Measurements from ENCODE around the gene HRAS. TPM values are rescaled to one million over a fixed set of nuclear protein-coding genes. Genes with fewer than 3 reads are reported as not detected.
"Not testable (repeated sequence)": the region's sequence is repeated elsewhere in the genome, so short reads cannot be mapped to it uniquely, and the experiment has no call there.

The HRAS gene
- total and polyA plus RNA-seq, 10 of the 15 experiments (the other 5 are each of a cell fraction or from before 2014, with no cell fraction given) = 2.8 to 72.4 (median 31.7) TPM

DNA sequence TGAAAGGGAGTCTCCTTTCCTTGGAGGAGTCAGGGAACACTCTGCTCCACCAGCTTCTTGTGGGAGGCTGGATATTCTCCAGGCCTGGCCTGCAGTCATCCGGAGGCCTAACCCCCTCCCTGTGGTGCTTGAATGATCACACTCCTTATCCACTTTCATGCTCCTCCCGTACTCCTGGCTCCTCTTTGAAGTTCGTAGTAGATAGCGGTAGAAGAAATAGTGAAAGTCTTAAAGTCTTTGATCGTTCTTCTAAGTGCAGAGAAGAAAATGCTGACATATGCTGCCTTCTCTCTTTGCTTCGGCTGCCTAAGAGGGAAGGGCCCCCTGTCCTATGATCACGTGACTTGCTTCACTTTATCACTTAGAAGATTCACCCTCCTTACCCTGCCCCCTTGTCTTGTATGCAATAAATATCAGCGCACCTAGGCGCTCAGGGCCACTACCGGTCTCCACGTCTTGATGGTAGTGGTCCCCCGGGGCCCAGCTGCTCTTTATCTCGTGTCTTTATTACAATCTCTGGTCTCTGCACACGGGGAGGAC lies 38.7 kb upstream of the HRAS start:
- FAIRE-seq; H2AFZ ChIP-seq (ENCODE audit: control insufficient read depth, low read depth, low read length); H3K4me2 ChIP-seq (ENCODE audit: control insufficient read depth, insufficient read depth); in situ Hi-C loops (cut with MboI); H3K27me3 ChIP-seq (replicated peaks in 1 of 2; ENCODE audit: control insufficient read depth in 2 of 2, insufficient read depth in 2 of 2, low read length in 1 of 2); H3K36me3 ChIP-seq (ENCODE audit: control insufficient read depth in 2 of 2, insufficient read depth in 2 of 2, low read length in 1 of 2); POLR2A ChIA-PET; ATAC-seq; SMC1A ChIA-PET (ENCODE audit: uncharacterized antibody, unreplicated experiment); H3K27ac ChIP-seq (ENCODE audit: control insufficient read depth, insufficient read depth); H3K9ac ChIP-seq (ENCODE audit: control insufficient read depth, insufficient read depth, low read length); BruUV-seq (replicated peaks); CTCF ChIA-PET; intact Hi-C loops (cut with micrococcal nuclease; ENCODE audit: unreplicated experiment); H3K9me3 ChIP-seq (replicated peaks; ENCODE audit: control insufficient read depth, insufficient read depth, low read length); H3K4me3 ChIP-seq; DNase-seq (ENCODE audit: low read depth, low spot score); RAD21 ChIA-PET (ENCODE audit: unreplicated experiment): not testable (repeated sequence)
- 54% methylated on average over 13 of the region's 14 CpGs for WGBS (ENCODE audit: insufficient coverage, insufficient replicate concordance, low lambda C conversion rate, missing lambda C conversion rate)
- H4K20me1 ChIP-seq (ENCODE audit: control insufficient read depth, insufficient read depth) = peaks cover 14% of the 10 kb centered on the region
- H3K79me2 ChIP-seq (ENCODE audit: control insufficient read depth, insufficient read depth, low read length) = peaks cover 28% of the 10 kb centered on the region
- peak; percentile 92 for TF ChIP-seq RAD51 (IDR thresholded peaks at IDR 0.05)
- peak in 1 of 2 experiments; percentile 56; a peak in 2 of 4 replicates for TF ChIP-seq BHLHE40 (IDR thresholded peaks at IDR 0.05; ENCODE audit: borderline replicate concordance in 1 of 2, low read depth in 2 of 2, low read length in 1 of 2)
- H3K4me1 ChIP-seq (ENCODE audit: control insufficient read depth, insufficient read depth, low read length) = peaks cover 23% of the 10 kb centered on the region

- ChIA-PET SMC1A (ENCODE audit: uncharacterized antibody, unreplicated experiment) (no interaction called here), RAD21 (ENCODE audit: unreplicated experiment) (no interaction called here), CTCF (no interaction called here), POLR2A (no interaction called here)
- 47% methylated on average over 16 of the region's 16 CpGs for WGBS (ENCODE audit: insufficient coverage, insufficient replicate concordance, low lambda C conversion rate, missing lambda C conversion rate)
- no TSS peak for BruUV-seq (replicated peaks)
- Histone ChIP-seq H3K4me1 (ENCODE audit: control insufficient read depth, insufficient read depth, low read length) (peaks cover 21% of the 10 kb centered on the region), H3K79me2 (ENCODE audit: control insufficient read depth, insufficient read depth, low read length) (peaks cover 23% of the 10 kb centered on the region), H2AFZ (ENCODE audit: control insufficient read depth, low read depth, low read length) (no peak overlapping the region), H3K27me3 (replicated peaks in 1 of 2; ENCODE audit: control insufficient read depth in 2 of 2, insufficient read depth in 2 of 2, low read length in 1 of 2) (peaks cover 0 to 3% of the 10 kb centered on the region in 2 experiments; a peak in 2 of 4 replicates), H3K27ac (ENCODE audit: control insufficient read depth, insufficient read depth) (no peak overlapping the region), H4K20me1 (ENCODE audit: control insufficient read depth, insufficient read depth) (peaks cover 12% of the 10 kb centered on the region), H3K9ac (ENCODE audit: control insufficient read depth, insufficient read depth, low read length) (no peak overlapping the region), H3K36me3 (ENCODE audit: control insufficient read depth in 2 of 2, insufficient read depth in 2 of 2, low read length in 1 of 2) (no peaks in the 10 kb centered on the region; a peak in 2 of 4 replicates), H3K4me3 (no peak overlapping the region), H3K4me2 (ENCODE audit: control insufficient read depth, insufficient read depth) (no peak overlapping the region), H3K9me3 (replicated peaks; ENCODE audit: control insufficient read depth, insufficient read depth, low read length) (no peaks in the 10 kb centered on the region)
- ATAC-seq = no peak
- in situ Hi-C loops (cut with MboI) (no loop called here), intact Hi-C loops (cut with micrococcal nuclease; ENCODE audit: unreplicated experiment) (no loop called here)
- FAIRE-seq = no peak
- DNase-seq (ENCODE audit: low read depth, low spot score) = no peak
- no peak for TF ChIP-seq JUNB (IDR thresholded peaks at IDR 0.05)
- no peak for TF ChIP-seq BHLHE40 (IDR thresholded peaks at IDR 0.05; ENCODE audit: borderline replicate concordance in 1 of 2, low read depth in 2 of 2, low read length in 1 of 2)
- TF ChIP-seq NFYB (IDR thresholded peaks at IDR 0.05; ENCODE audit: insufficient read depth, low read depth, low read length) = no peak
- no peak for TF ChIP-seq TCF3 (IDR thresholded peaks at IDR 0.05; ENCODE audit: borderline replicate concordance, insufficient read depth, low read depth, low read length)
- TF ChIP-seq, protein P1, sequence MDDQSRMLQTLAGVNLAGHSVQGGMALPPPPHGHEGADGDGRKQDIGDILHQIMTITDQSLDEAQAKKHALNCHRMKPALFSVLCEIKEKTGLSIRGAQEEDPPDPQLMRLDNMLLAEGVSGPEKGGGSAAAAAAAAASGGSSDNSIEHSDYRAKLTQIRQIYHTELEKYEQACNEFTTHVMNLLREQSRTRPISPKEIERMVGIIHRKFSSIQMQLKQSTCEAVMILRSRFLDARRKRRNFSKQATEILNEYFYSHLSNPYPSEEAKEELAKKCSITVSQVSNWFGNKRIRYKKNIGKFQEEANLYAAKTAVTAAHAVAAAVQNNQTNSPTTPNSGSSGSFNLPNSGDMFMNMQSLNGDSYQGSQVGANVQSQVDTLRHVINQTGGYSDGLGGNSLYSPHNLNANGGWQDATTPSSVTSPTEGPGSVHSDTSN (IDR thresholded peaks at IDR 0.05; ENCODE audit: insufficient replicate concordance, low read depth, low read length) = no peak
- no peak for TF ChIP-seq ATF7 (IDR thresholded peaks at IDR 0.05; ENCODE audit: low read depth)
- no peak for TF ChIP-seq CBX5 (IDR thresholded peaks at IDR 0.05; ENCODE audit: low read depth)
- TF ChIP-seq ZZZ3 (IDR thresholded peaks at IDR 0.05; ENCODE audit: control insufficient read depth, insufficient read length, low read depth) = no peak
- no peak for TF ChIP-seq EED (IDR thresholded peaks at IDR 0.05; ENCODE audit: low read depth)
Measured at GRCh38 chr11:573146-573759, 37.9 kb upstream of the HRAS start.
